ENCODE measurements around the gene MBOAT1. TPM values are rescaled to one million over a fixed set of nuclear protein-coding genes. Genes with fewer than 3 reads are reported as not detected.

Gene MBOAT1
- polyA plus RNA-seq, 1 of the 3 experiments (the other 2 are of a cell fraction): 3.0 TPM

DNA sequence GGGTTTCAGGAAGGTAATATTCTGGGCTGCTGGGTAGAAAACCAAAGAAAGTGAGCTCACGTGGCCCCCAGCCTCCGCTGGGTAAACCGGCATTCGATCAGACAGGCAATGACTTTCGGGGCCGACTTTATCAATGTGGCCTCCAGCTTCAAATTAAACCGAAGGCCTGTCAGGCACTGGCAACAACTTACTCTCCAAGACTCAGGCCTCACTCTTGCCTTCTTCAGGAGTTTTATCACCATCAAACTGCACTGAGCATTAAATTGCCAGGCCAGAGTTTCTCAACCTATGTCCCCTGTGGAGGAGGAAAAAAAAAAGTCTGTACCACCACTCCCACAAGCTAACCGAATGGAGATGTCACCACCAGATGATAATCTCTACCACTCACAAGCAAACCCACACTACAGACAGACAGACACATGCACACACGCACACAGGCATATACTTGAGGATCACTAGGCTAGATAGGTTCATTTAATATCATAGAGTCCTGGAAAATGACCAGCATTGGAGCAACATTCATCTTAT lies 1.1 kb upstream of the MBOAT1 start:
- Histone ChIP-seq H2AFZ (ENCODE audit: low read depth) (peak overlapping the region; percentile 92), H3K9ac (peak overlapping the region; percentile 76), H3K4me2 (peak overlapping the region; percentile 89), H3F3A (replicated peaks; ENCODE audit: insufficient read depth) (no peaks in the 10 kb centered on the region), H3K27ac (ENCODE audit: low read depth in 2 of 2, low read length in 1 of 2) (peak overlapping the region; percentile 61 to 77; a peak in 3 of 4 replicates), H3K4me1 (ENCODE audit: control insufficient read depth in 1 of 2, insufficient read depth in 2 of 2, low read depth in 1 of 2, low read length in 1 of 2) (peaks cover 14 to 15% of the 10 kb centered on the region in 2 experiments; a peak in 2 of 4 replicates), H3K9me3 (no peaks in the 10 kb centered on the region), H3K9me2 (no peaks in the 10 kb centered on the region), H3K36me3 (replicated peaks in 1 of 2; ENCODE audit: control insufficient read depth in 1 of 2, insufficient read depth in 2 of 2, low read length in 1 of 2) (no peaks in the 10 kb centered on the region), H3K4me3 (ENCODE audit: low read depth in 2 of 2, low read length in 1 of 2) (peak overlapping the region; percentile 74 to 75; a peak in 3 of 4 replicates), H3K27me3 (ENCODE audit: insufficient read depth) (no peaks in the 10 kb centered on the region), H4K20me1 (ENCODE audit: insufficient read depth) (no peaks in the 10 kb centered on the region), H3K79me2 (ENCODE audit: insufficient read depth) (0 out of 2 replicates have a peak, but pooled peaks cover 3% of the 10 kb centered on the region)
- WGBS (ENCODE audit: low lambda C conversion rate): 51% methylated on average over 9 of the region's 9 CpGs
- no peak for DNase-seq
- POLR2A ChIA-PET: no interaction called here
- CTCF ChIA-PET: interaction anchor here (0.7 to 1.3 kb wide), 4 partner anchors 17 to 124 kb away, joined by 3 read pairs; no protein-coding TSS in a partner anchor
- TF ChIP-seq, protein P1, sequence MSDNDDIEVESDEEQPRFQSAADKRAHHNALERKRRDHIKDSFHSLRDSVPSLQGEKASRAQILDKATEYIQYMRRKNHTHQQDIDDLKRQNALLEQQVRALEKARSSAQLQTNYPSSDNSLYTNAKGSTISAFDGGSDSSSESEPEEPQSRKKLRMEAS (IDR thresholded peaks at IDR 0.05; ENCODE audit: low read depth): 0 out of 2 replicates have a peak, but pooled peaks have one; percentile 4
- no peak for TF ChIP-seq RAD21 (IDR thresholded peaks at IDR 0.05; ENCODE audit: low read length)

DNA sequence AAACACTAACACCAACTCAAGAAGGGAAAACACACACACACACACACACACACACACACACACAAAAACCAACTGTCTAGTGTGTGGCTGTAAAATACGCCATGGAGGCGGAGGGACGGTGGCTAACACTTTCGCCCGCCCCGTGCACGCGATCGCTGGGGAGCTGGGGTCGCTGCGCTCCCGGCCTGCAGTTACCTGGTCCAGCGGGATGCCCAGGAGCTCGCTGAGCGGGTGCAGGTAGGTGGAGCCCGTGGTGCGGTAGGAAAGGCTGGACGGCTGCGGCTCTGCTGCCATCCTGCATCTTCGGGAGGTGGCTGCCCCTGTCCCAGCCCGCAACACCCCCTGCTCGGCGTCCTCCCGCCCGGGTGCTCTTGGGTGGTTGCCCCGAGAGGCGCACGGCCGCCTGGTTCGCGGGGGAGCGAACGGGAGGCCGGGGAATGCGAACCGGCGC lies 303 bp downstream of the MBOAT1 start:
- no peak for DNase-seq

DNA sequence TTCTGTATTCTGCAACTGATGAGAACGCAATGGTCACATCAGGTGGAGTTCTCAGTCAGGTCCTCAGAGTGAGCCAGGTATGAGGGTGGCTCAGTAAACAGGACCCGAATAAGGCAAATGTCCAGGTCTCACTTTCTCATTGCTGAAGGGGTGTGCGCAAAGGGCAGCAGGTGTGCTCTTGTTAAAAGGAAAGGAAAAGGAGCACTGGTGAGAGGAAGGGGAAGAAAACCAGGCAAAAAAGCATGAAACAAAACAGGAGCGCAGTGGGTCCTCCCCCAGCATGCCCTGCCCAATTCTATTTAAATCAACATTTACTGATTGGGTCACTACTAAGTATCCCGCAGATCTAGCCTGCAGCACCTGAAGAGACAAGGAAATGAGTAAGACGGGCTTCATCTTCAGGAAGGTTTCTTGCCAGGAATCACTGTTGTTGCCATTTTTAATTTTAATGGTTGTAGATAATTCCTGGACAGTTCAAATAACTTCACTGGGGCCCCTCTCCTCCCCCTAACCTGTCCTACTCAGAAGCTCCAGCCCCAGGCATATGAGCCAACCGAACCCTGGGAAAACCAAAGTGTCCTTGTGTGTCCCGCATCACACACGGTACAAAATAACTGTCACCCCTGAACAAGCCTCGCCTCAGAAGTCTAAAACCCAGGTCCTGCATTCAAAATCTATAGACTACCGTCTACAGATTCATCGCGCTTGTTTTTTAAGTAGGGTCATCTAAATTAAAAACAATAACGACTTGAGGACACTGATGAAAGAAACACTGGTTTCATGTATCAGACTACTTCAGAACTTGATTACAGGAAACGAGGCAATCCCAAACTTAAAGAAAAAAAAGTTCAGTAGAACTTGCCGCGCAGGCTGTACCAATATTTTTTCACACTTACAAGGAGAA lies 980 bp downstream of the MBOAT1 start:
- ChIA-PET POLR2A (no interaction called here), CTCF (no interaction called here)
- peaks cover 14 to 15% of the 10 kb centered on the region in 2 experiments; a peak in 2 of 4 replicates for H3K4me1 ChIP-seq (ENCODE audit: control insufficient read depth in 1 of 2, insufficient read depth in 2 of 2, low read depth in 1 of 2, low read length in 1 of 2)
- H3K27ac ChIP-seq (ENCODE audit: low read depth in 2 of 2, low read length in 1 of 2): peak overlapping the region in 1 of 2 experiments; percentile 45; a peak in 1 of 4 replicates
- H3K9ac ChIP-seq: peak overlapping the region; percentile 76; the same call in 1 of the 2 replicates
- H2AFZ ChIP-seq (ENCODE audit: low read depth): peak overlapping the region; percentile 89
- H3K27me3 ChIP-seq (ENCODE audit: insufficient read depth): no peaks in the 10 kb centered on the region
- 54% methylated on average over 17 of the region's 17 CpGs for WGBS (ENCODE audit: low lambda C conversion rate)
- H3K9me2 ChIP-seq: no peaks in the 10 kb centered on the region
- peak overlapping the region; percentile 89 for H3K4me2 ChIP-seq
- H3F3A ChIP-seq (replicated peaks; ENCODE audit: insufficient read depth): no peaks in the 10 kb centered on the region
- peak overlapping the region; percentile 74 to 75 for H3K4me3 ChIP-seq (ENCODE audit: low read depth in 2 of 2, low read length in 1 of 2)
- peaks cover 7% of the 10 kb centered on the region; the same call in 1 of the 2 replicates for H3K79me2 ChIP-seq (ENCODE audit: insufficient read depth)
- no peak for DNase-seq
- TF ChIP-seq JUND (IDR thresholded peaks at IDR 0.05) (no peak), RXRA (IDR thresholded peaks at IDR 0.05; ENCODE audit: borderline replicate concordance, low read depth) (no peak), RFX5 (IDR thresholded peaks at IDR 0.05; ENCODE audit: low read length) (no peak), RAD21 (IDR thresholded peaks at IDR 0.05; ENCODE audit: low read length) (no peak), GATA2 (CRISPR knock-in tag; IDR thresholded peaks at IDR 0.05) (no peak), SMC3 (IDR thresholded peaks at IDR 0.05; ENCODE audit: low read depth, low read length) (no peak), RCOR1 (IDR thresholded peaks at IDR 0.05; ENCODE audit: low read length) (no peak), TEAD4 (IDR thresholded peaks at IDR 0.05; ENCODE audit: borderline replicate concordance, insufficient read depth) (no peak), SIN3A (IDR thresholded peaks at IDR 0.05; ENCODE audit: borderline replicate concordance, low read depth, low read length) (no peak)
- TF ChIP-seq, protein P2, sequence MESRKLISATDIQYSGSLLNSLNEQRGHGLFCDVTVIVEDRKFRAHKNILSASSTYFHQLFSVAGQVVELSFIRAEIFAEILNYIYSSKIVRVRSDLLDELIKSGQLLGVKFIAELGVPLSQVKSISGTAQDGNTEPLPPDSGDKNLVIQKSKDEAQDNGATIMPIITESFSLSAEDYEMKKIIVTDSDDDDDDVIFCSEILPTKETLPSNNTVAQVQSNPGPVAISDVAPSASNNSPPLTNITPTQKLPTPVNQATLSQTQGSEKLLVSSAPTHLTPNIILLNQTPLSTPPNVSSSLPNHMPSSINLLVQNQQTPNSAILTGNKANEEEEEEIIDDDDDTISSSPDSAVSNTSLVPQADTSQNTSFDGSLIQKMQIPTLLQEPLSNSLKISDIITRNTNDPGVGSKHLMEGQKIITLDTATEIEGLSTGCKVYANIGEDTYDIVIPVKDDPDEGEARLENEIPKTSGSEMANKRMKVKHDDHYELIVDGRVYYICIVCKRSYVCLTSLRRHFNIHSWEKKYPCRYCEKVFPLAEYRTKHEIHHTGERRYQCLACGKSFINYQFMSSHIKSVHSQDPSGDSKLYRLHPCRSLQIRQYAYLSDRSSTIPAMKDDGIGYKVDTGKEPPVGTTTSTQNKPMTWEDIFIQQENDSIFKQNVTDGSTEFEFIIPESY (IDR thresholded peaks at IDR 0.05; ENCODE audit: borderline replicate concordance, low read depth): no peak
- TF ChIP-seq, protein P3, sequence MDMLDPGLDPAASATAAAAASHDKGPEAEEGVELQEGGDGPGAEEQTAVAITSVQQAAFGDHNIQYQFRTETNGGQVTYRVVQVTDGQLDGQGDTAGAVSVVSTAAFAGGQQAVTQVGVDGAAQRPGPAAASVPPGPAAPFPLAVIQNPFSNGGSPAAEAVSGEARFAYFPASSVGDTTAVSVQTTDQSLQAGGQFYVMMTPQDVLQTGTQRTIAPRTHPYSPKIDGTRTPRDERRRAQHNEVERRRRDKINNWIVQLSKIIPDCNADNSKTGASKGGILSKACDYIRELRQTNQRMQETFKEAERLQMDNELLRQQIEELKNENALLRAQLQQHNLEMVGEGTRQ (IDR thresholded peaks at IDR 0.05; ENCODE audit: borderline replicate concordance, low read depth, low read length): no peak
- TF ChIP-seq, protein P1 (IDR thresholded peaks at IDR 0.05; ENCODE audit: low read depth): no peak
- H3K36me3 ChIP-seq (replicated peaks in 1 of 2; ENCODE audit: control insufficient read depth in 1 of 2, insufficient read depth in 2 of 2, low read length in 1 of 2): no peaks in the 10 kb centered on the region
- no peaks in the 10 kb centered on the region for H3K9me3 ChIP-seq
- H4K20me1 ChIP-seq (ENCODE audit: insufficient read depth): no peaks in the 10 kb centered on the region

More for the DNA sequence above, 303 bp downstream of the MBOAT1 start:
- peak overlapping the region; percentile 74 to 75 for H3K4me3 ChIP-seq (ENCODE audit: low read depth in 2 of 2, low read length in 1 of 2)
- no peaks in the 10 kb centered on the region for H3F3A ChIP-seq (replicated peaks; ENCODE audit: insufficient read depth)
- peak overlapping the region; percentile 76; the same call in 1 of the 2 replicates for H3K9ac ChIP-seq
- peak overlapping the region; percentile 45 to 60 for H3K27ac ChIP-seq (ENCODE audit: low read depth in 2 of 2, low read length in 1 of 2)
- peaks cover 14 to 15% of the 10 kb centered on the region in 2 experiments; a peak in 2 of 4 replicates for H3K4me1 ChIP-seq (ENCODE audit: control insufficient read depth in 1 of 2, insufficient read depth in 2 of 2, low read depth in 1 of 2, low read length in 1 of 2)
- TF ChIP-seq TEAD4 (IDR thresholded peaks at IDR 0.05; ENCODE audit: borderline replicate concordance, insufficient read depth) (no peak), TAF1 (IDR thresholded peaks at IDR 0.05; ENCODE audit: borderline replicate concordance, low read depth, low read length) (0 out of 2 replicates have a peak, but pooled peaks have one; percentile 2)
- H3K79me2 ChIP-seq (ENCODE audit: insufficient read depth): 0 out of 2 replicates have a peak, but pooled peaks cover 3% of the 10 kb centered on the region
- H3K4me2 ChIP-seq: peak overlapping the region; percentile 89
- H3K36me3 ChIP-seq (replicated peaks in 1 of 2; ENCODE audit: control insufficient read depth in 1 of 2, insufficient read depth in 2 of 2, low read length in 1 of 2): no peaks in the 10 kb centered on the region
- H3K9me2 ChIP-seq: no peaks in the 10 kb centered on the region
- H3K9me3 ChIP-seq: no peaks in the 10 kb centered on the region
- ChIA-PET POLR2A (no interaction called here), CTCF (no interaction called here)
- H2AFZ ChIP-seq (ENCODE audit: low read depth): peak overlapping the region; percentile 89
- H3K27me3 ChIP-seq (ENCODE audit: insufficient read depth): no peaks in the 10 kb centered on the region
- 0% methylated on average over 1 of the region's 37 CpGs for WGBS (ENCODE audit: low lambda C conversion rate)
- H4K20me1 ChIP-seq (ENCODE audit: insufficient read depth): no peaks in the 10 kb centered on the region

All from SK-N-SH (cell line).